IMR-90 (cell line): ENCODE measurements around the gene TSC2. TPM values are rescaled to one million over a fixed set of nuclear protein-coding genes. Genes with fewer than 3 reads are reported as not detected.

ENCODE experiments used
- ATAC-seq: fragments of 200-7000 bp; cut with Tn5 transposase; 2 replicates; pipeline ENCODE4 v1.9.1; 2020; ENCODE audit warnings: low read depth, mild to moderate bottlenecking, moderate library complexity
- BruUV-seq: library from RNA; stranded (reverse); fragments of 400-500 nt; replicated peaks from 2 replicates; lab custom pipeline; 2021; lab: Mats Ljungman, UMichigan
- CTCF ChIA-PET: fragments of 300-600 bp; formaldehyde crosslinking; extraction: SDS; loops from one replicate; lab custom pipeline; 2021; ENCODE audit warnings: antibody characterized with exemption; lab: Yijun Ruan, JAX
- POLR2A ChIA-PET: fragments of 300-600 bp; sonication (Branson Sonifier 250); formaldehyde crosslinking; loops from one replicate; lab custom pipeline; 2022; ENCODE audit warnings: antibody characterized with exemption; ENCODE audit not compliant: unreplicated experiment; lab: Charles Lee
- DNase-seq: peaks from one replicate; pipeline ENCODE4 v3.0.0; 2013
- H2AFZ ChIP-seq: replicated peaks from 2 replicates; pipeline ENCODE3; 2013; ENCODE audit warnings: low read length, mild to moderate bottlenecking; ENCODE audit not compliant: poor library complexity
- H2AK5ac ChIP-seq: 2 replicates; pipeline ENCODE4 v1.6.1; 2013; ENCODE audit warnings: low read depth, low read length, inconsistent platforms
- H2AK9ac ChIP-seq: replicated peaks from 2 replicates; pipeline ENCODE3; 2013; ENCODE audit warnings: mild to moderate bottlenecking, low read depth, low read length, moderate library complexity; ENCODE audit not compliant: poor library complexity
- H2BK120ac ChIP-seq: 2 replicates; pipeline ENCODE4 v1.6.1; 2013; ENCODE audit warnings: low read depth, low read length, inconsistent platforms
- H2BK15ac ChIP-seq: 3 replicates; pipeline ENCODE4 v1.6.1; 2013; ENCODE audit warnings: low read depth, low read length, inconsistent platforms
- H2BK20ac ChIP-seq: 2 replicates; pipeline ENCODE4 v1.6.1; 2013; ENCODE audit warnings: low read depth, mild to moderate bottlenecking, inconsistent platforms, low read length, moderate library complexity
- H2BK5ac ChIP-seq: 2 replicates; pipeline ENCODE4 v1.6.1; 2013; ENCODE audit warnings: mild to moderate bottlenecking, low read depth, low read length, inconsistent platforms; ENCODE audit not compliant: poor library complexity, severe bottlenecking
- H3K14ac ChIP-seq: replicated peaks from 2 replicates; pipeline ENCODE4 v1.6.1; 2013; ENCODE audit warnings: low read depth, low read length, inconsistent platforms
- H3K18ac ChIP-seq: 2 replicates; pipeline ENCODE4 v1.6.1; 2013; ENCODE audit warnings: low read depth, low read length, control low read depth
- H3K23ac ChIP-seq: 2 replicates; pipeline ENCODE4 v1.6.1; 2013; ENCODE audit warnings: low read depth, low read length, inconsistent platforms
- H3K27ac ChIP-seq: 2 replicates; pipeline ENCODE4 v1.5.1; 2013; ENCODE audit warnings: mild to moderate bottlenecking, control low read depth, low read length; ENCODE audit not compliant: insufficient read depth
- H3K27me3 ChIP-seq: 2 replicates; pipeline ENCODE4 v1.6.1; 2013; ENCODE audit warnings: low read length; ENCODE audit not compliant: control insufficient read depth, insufficient read depth
- H3K36me3 ChIP-seq: 2 replicates; pipeline ENCODE4 v1.6.1; 2013; ENCODE audit warnings: low read length, mixed read lengths; ENCODE audit not compliant: control insufficient read depth, insufficient read depth
- H3K4ac ChIP-seq: 2 replicates; pipeline ENCODE4 v1.6.1; 2013; ENCODE audit warnings: low read depth, low read length, inconsistent platforms
- H3K4me1 ChIP-seq: 2 replicates; pipeline ENCODE4 v1.6.1; 2013; ENCODE audit warnings: low read length, mixed read lengths; ENCODE audit not compliant: control insufficient read depth, insufficient read depth
- H3K4me2 ChIP-seq: 2 replicates; pipeline ENCODE4 v1.6.1; 2013; ENCODE audit warnings: low read depth, mild to moderate bottlenecking, control low read depth, low read length, moderate library complexity
- H3K4me3 ChIP-seq: 2 replicates; pipeline ENCODE4 v1.5.1; 2013; ENCODE audit warnings: low read depth, mild to moderate bottlenecking, control low read depth, low read length, moderate library complexity; ENCODE audit not compliant: insufficient read depth
- H3K56ac ChIP-seq: 2 replicates; pipeline ENCODE4 v1.6.1; 2013; ENCODE audit warnings: low read length, inconsistent platforms; ENCODE audit not compliant: insufficient read depth; ENCODE audit errors: extremely low read depth
- H3K79me1 ChIP-seq, 2 experiments: 2 replicates each; pipeline ENCODE4 v1.6.1; 2013; ENCODE audit warnings: low read length in 2 of 2, inconsistent platforms in 1 of 2, low read depth in 1 of 2
- H3K9ac ChIP-seq: 2 replicates; pipeline ENCODE4 v1.6.1; 2013; ENCODE audit warnings: low read depth, low read length, control low read depth
- H3K9me1 ChIP-seq: 2 replicates; pipeline ENCODE4 v1.6.1; 2013; ENCODE audit warnings: low read length, inconsistent platforms; ENCODE audit not compliant: insufficient read depth
- H3K9me3 ChIP-seq: 2 replicates; pipeline ENCODE4 v1.6.1; 2013; ENCODE audit warnings: low read length; ENCODE audit not compliant: control insufficient read depth, insufficient read depth
- H4K20me1 ChIP-seq: 2 replicates; pipeline ENCODE4 v1.6.1; 2013; ENCODE audit warnings: low read length, inconsistent platforms; ENCODE audit not compliant: insufficient read depth
- H4K5ac ChIP-seq: 2 replicates; pipeline ENCODE4 v1.6.1; 2013; ENCODE audit warnings: mild to moderate bottlenecking, low read depth, low read length, control low read depth
- H4K8ac ChIP-seq, 2 experiments: 2 replicates each; pipeline ENCODE4 v1.6.1; 2013; ENCODE audit warnings: low read depth in 2 of 2, low read length in 2 of 2, control low read depth in 1 of 2, inconsistent platforms in 1 of 2
- H4K91ac ChIP-seq: 2 replicates; pipeline ENCODE4 v1.6.1; 2013; ENCODE audit warnings: low read depth, low read length, inconsistent platforms; ENCODE audit not compliant: insufficient read depth
- CHD1 ChIP-seq: IDR thresholded peaks from 2 replicates; pipeline ENCODE4 v1.6.1; 2012; ENCODE audit warnings: low read depth, low read length, improper control_type of control experiment
- FOS ChIP-seq: fragments of 150-350 bp; IDR thresholded peaks from 2 replicates; pipeline ENCODE4 v1.6.1; 2016; ENCODE audit warnings: low read depth, low read length
- MAFK ChIP-seq: IDR thresholded peaks from 2 replicates; pipeline ENCODE4 v1.6.1; 2012; ENCODE audit warnings: low read depth, low read length, improper control_type of control experiment
- MAZ ChIP-seq: IDR thresholded peaks from 2 replicates; pipeline ENCODE4 v1.6.1; 2012; ENCODE audit warnings: low read depth, mild to moderate bottlenecking, low read length, improper control_type of control experiment, moderate library complexity, borderline replicate concordance
- MXI1 ChIP-seq: IDR thresholded peaks from 2 replicates; pipeline ENCODE4 v1.6.1; 2012; ENCODE audit warnings: low read depth, mild to moderate bottlenecking, low read length, moderate library complexity, borderline replicate concordance
- NFE2L2 ChIP-seq: fragments of 150-350 bp; IDR thresholded peaks from 2 replicates; pipeline ENCODE4 v1.6.1; 2016; ENCODE audit warnings: low read depth, mild to moderate bottlenecking, low read length
- POLR2A ChIP-seq: IDR thresholded peaks from 2 replicates; pipeline ENCODE4 v1.6.1; 2012; ENCODE audit warnings: mild to moderate bottlenecking, low read depth, low read length
- RAD21 ChIP-seq: IDR thresholded peaks from 2 replicates; pipeline ENCODE4 v1.6.1; 2012; ENCODE audit warnings: low read length, improper control_type of control experiment
- RCOR1 ChIP-seq: IDR thresholded peaks from 2 replicates; pipeline ENCODE4 v1.6.1; 2012; ENCODE audit warnings: mild to moderate bottlenecking, low read length, improper control_type of control experiment; ENCODE audit not compliant: insufficient replicate concordance
- RFX5 ChIP-seq: IDR thresholded peaks from 2 replicates; pipeline ENCODE4 v1.8.0; 2012; ENCODE audit warnings: low read depth, mild to moderate bottlenecking, low read length, moderate library complexity
- WGBS, 2 experiments: methylation state at CpG; one replicate each; pipeline versions ENCODE4 v1.1.5 to v1.1.7; 2013; ENCODE audit warnings: missing lambda C conversion rate in 2 of 2; ENCODE audit not compliant: insufficient read length in 1 of 2; ENCODE audit errors: extremely low coverage in 2 of 2; 5-methylcytosine and 5-hydroxymethylcytosine counted together
- dilution Hi-C: fragments of 300-500 bp; cut with HindIII; formaldehyde crosslinking; loops from one replicate; pipeline ENCODE4 v1.14.3; 2018; ENCODE audit warnings: low sequenced_read_pairs; ENCODE audit not compliant: unreplicated experiment
- in situ Hi-C: fragments of 300-500 bp; cut with MboI; formaldehyde crosslinking; loops from 3 replicates; pipeline ENCODE4 v1.14.3; 2019; ENCODE audit warnings: low sequenced_read_pairs, inconsistent platforms, mixed read lengths
- intact Hi-C: fragments of 100-400 bp; cut with micrococcal nuclease; formaldehyde crosslinking; loops from 2 replicates; pipeline ENCODE4 v1.10.0; 2022
- polyA plus RNA-seq, 3 experiments: library from polyadenylated mRNA; depleted of rRNA; stranded (reverse); fragments of >200 nt; gene quantifications; 2 replicates each; pipeline ENCODE4 v1.2.3, GENCODE V29; 2012; ENCODE audit warnings: low replicate concordance in 1 of 3
- total RNA-seq: library from RNA; depleted of rRNA; stranded (reverse); fragments of >200 nt; gene quantifications from 2 replicates; pipeline ENCODE4 v1.2.3, GENCODE V29; 2012
- TF ChIP-seq, protein P1 (sequence below): fragments of 150-350 bp; IDR thresholded peaks from 2 replicates; pipeline ENCODE4 v1.6.1; 2017; ENCODE audit warnings: mild to moderate bottlenecking, antibody characterized with exemption, low read length, low read depth
- TF ChIP-seq, protein P2 (sequence below): conservative IDR thresholded peaks from 2 replicates; pipeline ENCODE4 v1.5.1; 2012; ENCODE audit warnings: mild to moderate bottlenecking, low read depth, low read length, improper control_type of control experiment

Gene TSC2
- total and polyA plus RNA-seq, 2 of the 4 experiments (the other 2 are of a cell fraction): 31.4 to 88.6 TPM

DNA sequence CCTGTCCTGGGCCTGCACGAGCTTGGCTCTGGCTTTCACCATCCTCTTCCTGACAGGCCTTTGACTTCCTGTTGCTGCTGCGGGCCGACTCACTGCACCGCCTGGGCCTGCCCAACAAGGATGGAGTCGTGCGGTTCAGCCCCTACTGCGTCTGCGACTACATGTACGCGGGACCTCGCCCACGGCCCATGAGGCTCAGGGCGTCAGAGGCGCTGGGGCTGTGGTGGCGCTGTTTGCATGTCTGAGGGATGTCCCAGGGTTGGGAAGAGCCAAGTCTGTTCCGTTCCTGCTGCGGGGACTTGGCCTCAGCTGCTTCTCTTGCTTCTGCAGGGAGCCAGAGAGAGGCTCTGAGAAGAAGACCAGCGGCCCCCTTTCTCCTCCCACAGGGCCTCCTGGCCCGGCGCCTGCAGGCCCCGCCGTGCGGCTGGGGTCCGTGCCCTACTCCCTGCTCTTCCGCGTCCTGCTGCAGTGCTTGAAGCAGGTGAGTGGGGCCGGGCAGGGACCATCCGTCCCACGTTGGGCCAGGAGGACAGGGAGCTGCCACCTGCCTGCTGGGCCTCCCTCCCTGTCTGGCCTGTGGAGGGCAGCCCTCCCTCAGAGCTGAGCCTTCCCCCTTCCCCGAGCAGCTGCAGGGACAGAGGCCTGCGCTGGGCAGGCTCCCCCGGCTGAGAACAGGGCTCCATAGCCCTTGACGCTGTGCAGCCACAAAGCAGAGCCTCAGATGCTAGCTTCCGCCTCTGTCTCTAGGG is 23.8 kb downstream of the TSC2 start (continued):
- no peak for TF ChIP-seq RCOR1

DNA sequence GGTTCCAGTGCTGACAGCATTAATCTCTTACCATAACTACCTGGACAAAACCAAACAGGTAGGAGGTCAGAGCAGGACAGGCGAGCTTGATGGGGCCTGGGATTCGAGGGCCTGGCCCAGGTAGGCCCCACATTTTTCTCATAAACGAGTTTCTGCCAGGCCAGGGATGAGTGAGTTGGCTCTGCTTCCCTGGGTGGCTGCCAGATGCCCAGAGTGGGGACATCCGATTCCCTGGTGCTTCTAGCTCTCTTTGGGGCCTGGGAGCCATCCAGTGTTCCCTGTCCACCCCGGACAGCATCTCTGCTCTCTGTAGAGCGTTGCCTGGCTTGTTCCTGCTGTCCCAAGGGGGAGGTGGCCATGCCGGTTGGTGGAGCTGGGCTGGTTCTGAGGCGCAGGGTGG is 25.1 kb downstream of the TSC2 start:
- Histone ChIP-seq H3K36me3 (peaks cover 63% of the 10 kb centered on the region), H3K79me1 (no peaks in the 10 kb centered on the region; a peak in 2 of 4 replicates), H2BK20ac (no peak overlapping the region), H3K23ac (no peak overlapping the region), H4K8ac (no peak overlapping the region), H4K20me1 (no peaks in the 10 kb centered on the region; the same call in 1 of the 2 replicates), H3K27me3 (no peaks in the 10 kb centered on the region), H3K9me3 (no peaks in the 10 kb centered on the region), H2AK5ac (no peak overlapping the region), H2BK5ac (no peak overlapping the region), H3K9me1 (no peaks in the 10 kb centered on the region), H3K4me2 (no peak overlapping the region), H3K9ac (no peak overlapping the region), H4K5ac (no peak overlapping the region), H3K4me3 (no peak overlapping the region), H2BK15ac (no peak overlapping the region), H2AK9ac (peak overlapping the region; percentile 37), H3K56ac (no peak overlapping the region), H2AFZ (no peak overlapping the region), H3K4ac (no peak overlapping the region), H4K91ac (no peak overlapping the region), H3K27ac (no peak overlapping the region), H3K18ac (no peak overlapping the region), H3K14ac (no peak overlapping the region), H3K4me1 (no peaks in the 10 kb centered on the region), H2BK120ac (no peak overlapping the region)
- intact Hi-C loops: no loop called here
- no peak for TF ChIP-seq MAZ
- TF ChIP-seq, protein P1, sequence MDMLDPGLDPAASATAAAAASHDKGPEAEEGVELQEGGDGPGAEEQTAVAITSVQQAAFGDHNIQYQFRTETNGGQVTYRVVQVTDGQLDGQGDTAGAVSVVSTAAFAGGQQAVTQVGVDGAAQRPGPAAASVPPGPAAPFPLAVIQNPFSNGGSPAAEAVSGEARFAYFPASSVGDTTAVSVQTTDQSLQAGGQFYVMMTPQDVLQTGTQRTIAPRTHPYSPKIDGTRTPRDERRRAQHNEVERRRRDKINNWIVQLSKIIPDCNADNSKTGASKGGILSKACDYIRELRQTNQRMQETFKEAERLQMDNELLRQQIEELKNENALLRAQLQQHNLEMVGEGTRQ: no peak
- TF ChIP-seq RCOR1: no peak
- no peak for TF ChIP-seq CHD1
- no peak for TF ChIP-seq NFE2L2
- no peak for TF ChIP-seq RAD21
- no peak for TF ChIP-seq MAFK
- no peak for TF ChIP-seq RFX5
- TF ChIP-seq, protein P2, sequence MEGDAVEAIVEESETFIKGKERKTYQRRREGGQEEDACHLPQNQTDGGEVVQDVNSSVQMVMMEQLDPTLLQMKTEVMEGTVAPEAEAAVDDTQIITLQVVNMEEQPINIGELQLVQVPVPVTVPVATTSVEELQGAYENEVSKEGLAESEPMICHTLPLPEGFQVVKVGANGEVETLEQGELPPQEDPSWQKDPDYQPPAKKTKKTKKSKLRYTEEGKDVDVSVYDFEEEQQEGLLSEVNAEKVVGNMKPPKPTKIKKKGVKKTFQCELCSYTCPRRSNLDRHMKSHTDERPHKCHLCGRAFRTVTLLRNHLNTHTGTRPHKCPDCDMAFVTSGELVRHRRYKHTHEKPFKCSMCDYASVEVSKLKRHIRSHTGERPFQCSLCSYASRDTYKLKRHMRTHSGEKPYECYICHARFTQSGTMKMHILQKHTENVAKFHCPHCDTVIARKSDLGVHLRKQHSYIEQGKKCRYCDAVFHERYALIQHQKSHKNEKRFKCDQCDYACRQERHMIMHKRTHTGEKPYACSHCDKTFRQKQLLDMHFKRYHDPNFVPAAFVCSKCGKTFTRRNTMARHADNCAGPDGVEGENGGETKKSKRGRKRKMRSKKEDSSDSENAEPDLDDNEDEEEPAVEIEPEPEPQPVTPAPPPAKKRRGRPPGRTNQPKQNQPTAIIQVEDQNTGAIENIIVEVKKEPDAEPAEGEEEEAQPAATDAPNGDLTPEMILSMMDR: no peak
- no peak for TF ChIP-seq POLR2A
- no peak for TF ChIP-seq MXI1
- TF ChIP-seq FOS: no peak
- ChIA-PET CTCF (no interaction called here), POLR2A (no interaction called here)
- dilution Hi-C loops: no loop called here
- BruUV-seq: no TSS peak
- ATAC-seq (no peak), DNase-seq (no peak)
- in situ Hi-C loops: no loop called here
- 79% methylated on average over 2 of the region's 8 CpGs; no CpG with 5 or more reads in 1 of the 2 experiments for WGBS, 2 experiments
